Suprapubic skin (tissue), 4 donors: ENCODE measurements around the gene CALML6.

ENCODE experiments used
- CTCF ChIP-seq, 2 donors: fragments of 200-600 bp in 1 of 2; fragments of 450-650 bp in 1 of 2; sonication (generic) in 1 of 2; IDR thresholded peaks; one replicate each; pipeline ENCODE4 v1.5.1; 2016 to 2019; ENCODE audit warnings: antibody characterized with exemption in 2 of 2, mild to moderate bottlenecking in 1 of 2, moderate library complexity in 1 of 2
- POLR2A ChIP-seq, 2 donors: fragments of 450-650 bp; IDR thresholded peaks; one replicate each; pipeline ENCODE4 v1.6.1; 2017; ENCODE audit warnings: antibody characterized with exemption in 2 of 2, mild to moderate bottlenecking in 2 of 2, moderate library complexity in 2 of 2
- POLR2AphosphoS5 ChIP-seq, 3 donors: sonication (generic); formaldehyde crosslinking; IDR thresholded peaks; one replicate each; pipeline ENCODE4 v1.6.1; 2017; ENCODE audit warnings: antibody characterized with exemption in 3 of 3

GRCh38 chr1:1946540-1946939, 31.5 kb downstream of the CALML6 start:
- no peak for TF ChIP-seq CTCF (IDR thresholded peaks at IDR 0.05)
- no peak for TF ChIP-seq POLR2A (IDR thresholded peaks at IDR 0.05)
- no peak for TF ChIP-seq POLR2AphosphoS5 (IDR thresholded peaks at IDR 0.05)
